Liver (tissue), 9 donors: ENCODE measurements around the gene CBFA2T3. TPM values are rescaled to one million over a fixed set of nuclear protein-coding genes. Genes with fewer than 3 reads are reported as not detected.

Experiments used
- DNase-seq: peaks from one replicate; pipeline ENCODE4 v3.0.0-alpha.2; 2017; ENCODE audit warnings: low spot score
- H3K27ac ChIP-seq, 2 donors: one replicate each; pipeline ENCODE4 v1.7.0; 2013; ENCODE audit warnings: inconsistent platforms in 2 of 2, low read length in 2 of 2, control low read depth in 1 of 2, low read depth in 1 of 2, mild to moderate bottlenecking in 1 of 2
- H3K27me3 ChIP-seq, 4 donors: one replicate each; pipeline versions ENCODE4 v1.6.1 to v1.7.0; 2013; ENCODE audit warnings: low read length in 3 of 4, inconsistent platforms in 1 of 4, mild to moderate bottlenecking in 1 of 4, moderate library complexity in 1 of 4; ENCODE audit not compliant: control insufficient read depth in 4 of 4, insufficient read depth in 4 of 4
- H3K36me3 ChIP-seq, 4 donors: one replicate each; pipeline versions ENCODE4 v1.6.1 to v1.7.0; 2013; ENCODE audit warnings: low read length in 3 of 4, mild to moderate bottlenecking in 3 of 4, low read depth in 1 of 4, moderate library complexity in 1 of 4; ENCODE audit not compliant: control insufficient read depth in 4 of 4, insufficient read depth in 3 of 4
- H3K4me1 ChIP-seq, 4 donors: one replicate each; pipeline versions ENCODE4 v1.6.1 to v1.7.0; 2013; ENCODE audit warnings: low read length in 3 of 4, mild to moderate bottlenecking in 3 of 4, moderate library complexity in 1 of 4; ENCODE audit not compliant: control insufficient read depth in 4 of 4, insufficient read depth in 4 of 4
- H3K4me3 ChIP-seq, 3 donors: one replicate each; pipeline versions ENCODE4 v1.6.1 to v1.7.0; 2013; ENCODE audit warnings: low read length in 3 of 3, control low read depth in 1 of 3, low read depth in 1 of 3, mild to moderate bottlenecking in 1 of 3
- H3K9ac ChIP-seq, 2 donors: one replicate each; pipeline ENCODE4 v1.7.0; 2013; ENCODE audit warnings: low read length in 2 of 2, mild to moderate bottlenecking in 2 of 2, moderate library complexity in 2 of 2, control low read depth in 1 of 2, low read depth in 1 of 2
- H3K9me3 ChIP-seq, 4 donors: one replicate each; pipeline versions ENCODE4 v1.6.1 to v1.7.0; 2013; ENCODE audit warnings: low read length in 3 of 4; ENCODE audit not compliant: control insufficient read depth in 4 of 4
- EGR1 ChIP-seq, 2 donors: IDR thresholded peaks; 2 replicates each; pipeline ENCODE4 v1.6.1; 2016 to 2018; ENCODE audit warnings: antibody characterized with exemption in 2 of 2, low read depth in 2 of 2
- FOXA2 ChIP-seq: IDR thresholded peaks from 2 replicates; pipeline ENCODE4 v1.6.1; 2016; ENCODE audit warnings: antibody characterized with exemption
- GABPA ChIP-seq, 2 donors: IDR thresholded peaks in 1 of 2; conservative IDR thresholded peaks in 1 of 2; 2 replicates each; pipeline ENCODE4 v1.6.1; 2016; ENCODE audit warnings: antibody characterized with exemption in 2 of 2, mild to moderate bottlenecking in 1 of 2, moderate library complexity in 1 of 2
- HNF4A ChIP-seq, 2 donors: conservative IDR thresholded peaks; 2 replicates each; pipeline ENCODE4 v1.6.1; 2016; ENCODE audit warnings: antibody characterized with exemption in 2 of 2, mild to moderate bottlenecking in 2 of 2
- HNF4G ChIP-seq: IDR thresholded peaks from 2 replicates; pipeline ENCODE4 v1.6.1; 2016; ENCODE audit warnings: antibody characterized with exemption
- JUND ChIP-seq, 2 donors: IDR thresholded peaks; 2 replicates each; pipeline ENCODE4 v1.6.1; 2016; ENCODE audit warnings: antibody characterized with exemption in 2 of 2
- NR2F2 ChIP-seq: IDR thresholded peaks from 2 replicates; pipeline ENCODE4 v1.6.1; 2016; ENCODE audit warnings: antibody characterized with exemption
- RAD21 ChIP-seq, 2 donors: IDR thresholded peaks; 2 replicates each; pipeline ENCODE4 v1.6.1; 2016; ENCODE audit warnings: antibody characterized with exemption in 2 of 2, mild to moderate bottlenecking in 2 of 2
- RXRA ChIP-seq, 2 donors: IDR thresholded peaks; 2 replicates each; pipeline ENCODE4 v1.6.1; 2017 to 2018; ENCODE audit warnings: antibody characterized with exemption in 2 of 2, mild to moderate bottlenecking in 1 of 2
- SP1 ChIP-seq: IDR thresholded peaks from 2 replicates; pipeline ENCODE4 v1.6.1; 2018; ENCODE audit warnings: antibody characterized with exemption, mild to moderate bottlenecking
- TAF1 ChIP-seq: conservative IDR thresholded peaks from 2 replicates; pipeline ENCODE4 v1.6.1; 2016; ENCODE audit warnings: antibody characterized with exemption, mild to moderate bottlenecking
- YY1 ChIP-seq: IDR thresholded peaks from 2 replicates; pipeline ENCODE4 v1.6.1; 2016; ENCODE audit warnings: antibody characterized with exemption, mild to moderate bottlenecking
- WGBS: extraction: QIAGEN DNeasy Blood & Tissue Kit; methylation state at CpG from one replicate; pipeline ENCODE4 v1.1.7; 2013; 5-methylcytosine and 5-hydroxymethylcytosine counted together
- polyA plus RNA-seq, 2 donors: library from polyadenylated mRNA; stranded (reverse) in 1 of 2; unstranded in 1 of 2; fragments of 200-250 nt in 1 of 2; fragments of >200 nt in 1 of 2; fragmentation: Nextera tagmentation in 1 of 2; extraction: Ambion mirVana in 1 of 2; gene quantifications; one replicate each; pipeline versions ENCODE4 v1.2.1 to v1.2.3, GENCODE V29; 2013 to 2015
- total RNA-seq, 2 donors: library from RNA; depleted of rRNA; stranded (reverse); fragments of >200 nt; gene quantifications; one replicate each; pipeline ENCODE4 v1.2.3, GENCODE V29; 2014
- TF ChIP-seq, protein P1 (sequence below): IDR thresholded peaks from 2 replicates; pipeline ENCODE4 v1.6.1; 2016; ENCODE audit warnings: antibody characterized with exemption
- TF ChIP-seq, protein P2 (sequence below): IDR thresholded peaks from 2 replicates; pipeline ENCODE4 v1.6.1; 2016; ENCODE audit warnings: antibody characterized with exemption
- TF ChIP-seq, protein P3 (sequence below): IDR thresholded peaks from 2 replicates; pipeline ENCODE4 v1.6.1; 2016; ENCODE audit warnings: antibody characterized with exemption
- TF ChIP-seq, protein P4 (sequence below): fragments of 150-350 bp; IDR thresholded peaks from 2 replicates; pipeline ENCODE4 v1.5.1; 2017; ENCODE audit warnings: improper control_type of control experiment, low read depth, low read length; ENCODE audit not compliant: missing input control
- donor health status: healthy.
- donor health status: healthy.
- donor health status: healthy.
- donor health status: healthy.
- donor health status: healthy.

CBFA2T3 gene
- total and polyA plus RNA-seq, 4 donors = 1.4 to 4.5 (median 3.1) TPM

DNA sequence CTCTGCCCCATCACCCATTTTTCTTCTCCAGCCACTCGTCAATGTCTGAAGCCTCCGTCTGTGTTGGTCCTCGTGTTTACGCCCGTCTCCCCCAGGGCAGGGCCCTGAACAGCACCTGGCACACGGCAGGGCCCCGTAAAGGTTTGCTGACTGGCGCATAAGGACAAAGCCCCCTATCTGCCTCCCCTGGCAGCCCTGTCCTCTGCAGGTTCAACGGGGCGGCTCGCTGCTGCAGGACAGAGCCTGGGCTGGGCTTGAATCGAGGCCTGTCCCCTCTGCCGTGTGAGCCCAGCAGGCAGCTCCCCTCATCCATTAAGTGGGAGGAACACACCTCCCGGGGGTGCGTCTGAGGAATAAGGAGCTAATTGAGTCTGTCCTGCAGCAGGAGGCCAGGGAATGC, 64.5 kb downstream of the CBFA2T3 start:
- TF ChIP-seq SP1 (no peak), HNF4A (conservative IDR thresholded peaks at IDR 0.05) (no peak), JUND (IDR thresholded peaks at IDR 0.05) (no peak), EGR1 (IDR thresholded peaks at IDR 0.05; ENCODE audit: low read depth in 2 of 2) (no peak), RXRA (IDR thresholded peaks at IDR 0.05) (no peak), YY1 (no peak), RAD21 (IDR thresholded peaks at IDR 0.05) (no peak), GABPA (IDR thresholded peaks at IDR 0.05 in 1 of 2, conservative IDR thresholded peaks at IDR 0.05 in 1 of 2) (no peak), FOXA2 (no peak), NR2F2 (no peak), TAF1 (no peak)
- TF ChIP-seq, protein P1, sequence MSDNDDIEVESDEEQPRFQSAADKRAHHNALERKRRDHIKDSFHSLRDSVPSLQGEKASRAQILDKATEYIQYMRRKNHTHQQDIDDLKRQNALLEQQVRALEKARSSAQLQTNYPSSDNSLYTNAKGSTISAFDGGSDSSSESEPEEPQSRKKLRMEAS = no peak
- TF ChIP-seq, protein P2, sequence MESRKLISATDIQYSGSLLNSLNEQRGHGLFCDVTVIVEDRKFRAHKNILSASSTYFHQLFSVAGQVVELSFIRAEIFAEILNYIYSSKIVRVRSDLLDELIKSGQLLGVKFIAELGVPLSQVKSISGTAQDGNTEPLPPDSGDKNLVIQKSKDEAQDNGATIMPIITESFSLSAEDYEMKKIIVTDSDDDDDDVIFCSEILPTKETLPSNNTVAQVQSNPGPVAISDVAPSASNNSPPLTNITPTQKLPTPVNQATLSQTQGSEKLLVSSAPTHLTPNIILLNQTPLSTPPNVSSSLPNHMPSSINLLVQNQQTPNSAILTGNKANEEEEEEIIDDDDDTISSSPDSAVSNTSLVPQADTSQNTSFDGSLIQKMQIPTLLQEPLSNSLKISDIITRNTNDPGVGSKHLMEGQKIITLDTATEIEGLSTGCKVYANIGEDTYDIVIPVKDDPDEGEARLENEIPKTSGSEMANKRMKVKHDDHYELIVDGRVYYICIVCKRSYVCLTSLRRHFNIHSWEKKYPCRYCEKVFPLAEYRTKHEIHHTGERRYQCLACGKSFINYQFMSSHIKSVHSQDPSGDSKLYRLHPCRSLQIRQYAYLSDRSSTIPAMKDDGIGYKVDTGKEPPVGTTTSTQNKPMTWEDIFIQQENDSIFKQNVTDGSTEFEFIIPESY = no peak
- TF ChIP-seq, protein P3, sequence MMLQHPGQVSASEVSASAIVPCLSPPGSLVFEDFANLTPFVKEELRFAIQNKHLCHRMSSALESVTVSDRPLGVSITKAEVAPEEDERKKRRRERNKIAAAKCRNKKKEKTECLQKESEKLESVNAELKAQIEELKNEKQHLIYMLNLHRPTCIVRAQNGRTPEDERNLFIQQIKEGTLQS = no peak
- TF ChIP-seq, protein P4, sequence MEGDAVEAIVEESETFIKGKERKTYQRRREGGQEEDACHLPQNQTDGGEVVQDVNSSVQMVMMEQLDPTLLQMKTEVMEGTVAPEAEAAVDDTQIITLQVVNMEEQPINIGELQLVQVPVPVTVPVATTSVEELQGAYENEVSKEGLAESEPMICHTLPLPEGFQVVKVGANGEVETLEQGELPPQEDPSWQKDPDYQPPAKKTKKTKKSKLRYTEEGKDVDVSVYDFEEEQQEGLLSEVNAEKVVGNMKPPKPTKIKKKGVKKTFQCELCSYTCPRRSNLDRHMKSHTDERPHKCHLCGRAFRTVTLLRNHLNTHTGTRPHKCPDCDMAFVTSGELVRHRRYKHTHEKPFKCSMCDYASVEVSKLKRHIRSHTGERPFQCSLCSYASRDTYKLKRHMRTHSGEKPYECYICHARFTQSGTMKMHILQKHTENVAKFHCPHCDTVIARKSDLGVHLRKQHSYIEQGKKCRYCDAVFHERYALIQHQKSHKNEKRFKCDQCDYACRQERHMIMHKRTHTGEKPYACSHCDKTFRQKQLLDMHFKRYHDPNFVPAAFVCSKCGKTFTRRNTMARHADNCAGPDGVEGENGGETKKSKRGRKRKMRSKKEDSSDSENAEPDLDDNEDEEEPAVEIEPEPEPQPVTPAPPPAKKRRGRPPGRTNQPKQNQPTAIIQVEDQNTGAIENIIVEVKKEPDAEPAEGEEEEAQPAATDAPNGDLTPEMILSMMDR = no peak

DNA sequence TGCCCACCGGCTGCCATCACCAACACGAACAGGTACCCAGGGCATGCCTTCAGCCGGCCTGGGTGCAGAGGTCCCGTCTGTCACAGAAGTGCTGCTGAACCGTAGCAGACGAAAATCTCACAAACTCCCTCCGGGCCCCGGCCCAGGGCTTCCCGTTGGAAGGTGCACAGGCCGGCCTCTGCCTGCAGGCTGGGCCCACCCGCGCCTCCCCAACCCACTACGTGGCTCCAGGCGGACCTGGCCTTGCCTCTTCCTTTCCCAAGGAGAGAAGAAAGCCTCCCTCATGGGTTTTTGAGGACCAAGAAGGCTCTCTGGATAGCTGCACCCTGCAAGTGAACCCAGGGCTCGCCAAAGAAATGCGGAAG, 65.1 kb downstream of the CBFA2T3 start:
- TF ChIP-seq, protein P2 = no peak
- TF ChIP-seq FOXA2 = no peak
- TF ChIP-seq TAF1 = no peak
- TF ChIP-seq, protein P4 = no peak
- TF ChIP-seq NR2F2 = no peak
- no peak for TF ChIP-seq HNF4G
- TF ChIP-seq, protein P1 = no peak
- no peak for TF ChIP-seq EGR1 (IDR thresholded peaks at IDR 0.05; ENCODE audit: low read depth in 2 of 2)
- H3K9me3 ChIP-seq = no peaks in the 10 kb centered on the region
- no peaks in the 10 kb centered on the region for H3K27me3 ChIP-seq
- H3K4me1 ChIP-seq = no peaks in the 10 kb centered on the region
- H3K9ac ChIP-seq = no peak overlapping the region
- no peaks in the 10 kb centered on the region for H3K36me3 ChIP-seq
- no peak overlapping the region for H3K4me3 ChIP-seq
- H3K27ac ChIP-seq = no peak overlapping the region
- DNase-seq = no peak
- WGBS = 86% methylated on average over 16 of the region's 16 CpGs

More for the DNA sequence above, 64.5 kb downstream of the CBFA2T3 start:
- Histone ChIP-seq H3K36me3 (no peaks in the 10 kb centered on the region), H3K9me3 (no peaks in the 10 kb centered on the region), H3K27ac (no peak overlapping the region), H3K9ac (no peak overlapping the region), H3K4me3 (no peak overlapping the region), H3K27me3 (no peaks in the 10 kb centered on the region), H3K4me1 (no peaks in the 10 kb centered on the region)
- no peak for DNase-seq
- WGBS = 75% methylated on average over 15 of the region's 15 CpGs
